Ecto neural progenitor cell (in vitro differentiated cells): ENCODE measurements around the gene CYBC1.

Source experiments
- DNase-seq: peaks from one replicate; pipeline ENCODE4 v3.0.0-alpha.2; 2018; ENCODE audit warnings: low spot score

Gene CYBC1

GRCh38 chr17:82450357-82451106 is at the start of gene CYBC1:
Gene CYBC1, minus strand, starts transcription at chr17:82450752. Its CDS starts 1,498 bp downstream, at chr17:82449254.
- peak; percentile 98 for DNase-seq

DNA sequence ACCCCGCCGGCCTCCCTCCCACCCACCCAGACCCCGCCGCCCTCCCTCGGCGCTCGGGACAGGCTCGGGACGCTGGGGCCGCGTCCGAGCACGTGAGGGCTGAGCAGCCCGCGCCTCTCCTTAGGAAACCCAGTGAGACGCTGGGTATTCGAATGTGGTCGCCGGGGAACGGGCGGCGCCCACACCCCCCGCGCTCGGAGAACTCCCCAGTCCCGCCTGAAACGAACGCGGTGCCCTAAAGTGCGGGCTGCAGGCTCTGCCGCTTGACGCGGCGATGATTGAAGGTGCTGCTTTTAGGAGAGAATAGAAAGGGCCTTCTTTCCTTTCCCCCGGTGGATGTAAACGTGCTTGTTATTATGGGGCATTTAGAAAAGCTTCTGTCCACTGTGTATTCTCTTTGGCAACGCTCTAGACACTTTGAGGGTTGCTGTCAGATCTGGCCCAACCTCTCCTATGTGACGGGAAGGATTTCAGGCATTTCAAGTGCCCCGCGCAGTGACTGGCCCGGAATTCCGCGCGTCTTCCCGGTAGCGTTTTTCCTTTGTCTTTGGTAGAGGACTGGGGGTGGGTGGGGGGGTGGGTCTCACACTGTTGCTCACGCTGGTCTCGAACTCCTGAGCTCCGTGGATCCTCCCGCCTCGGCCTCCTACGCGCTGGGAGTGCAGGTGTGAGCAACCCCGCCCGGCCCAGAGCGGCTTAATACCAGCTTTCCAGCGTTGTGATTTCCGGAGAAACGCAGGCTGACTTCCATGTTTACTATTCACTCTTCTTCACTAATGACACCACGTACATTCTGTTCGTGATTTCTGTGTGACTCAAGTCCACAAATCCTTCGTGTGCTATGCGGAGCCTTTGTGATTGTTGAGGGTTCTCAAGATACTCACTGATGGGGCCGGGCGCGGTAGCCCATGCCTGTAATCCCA is 47.2 kb upstream of the CYBC1 start:
- peak; percentile 69 for DNase-seq

DNA sequence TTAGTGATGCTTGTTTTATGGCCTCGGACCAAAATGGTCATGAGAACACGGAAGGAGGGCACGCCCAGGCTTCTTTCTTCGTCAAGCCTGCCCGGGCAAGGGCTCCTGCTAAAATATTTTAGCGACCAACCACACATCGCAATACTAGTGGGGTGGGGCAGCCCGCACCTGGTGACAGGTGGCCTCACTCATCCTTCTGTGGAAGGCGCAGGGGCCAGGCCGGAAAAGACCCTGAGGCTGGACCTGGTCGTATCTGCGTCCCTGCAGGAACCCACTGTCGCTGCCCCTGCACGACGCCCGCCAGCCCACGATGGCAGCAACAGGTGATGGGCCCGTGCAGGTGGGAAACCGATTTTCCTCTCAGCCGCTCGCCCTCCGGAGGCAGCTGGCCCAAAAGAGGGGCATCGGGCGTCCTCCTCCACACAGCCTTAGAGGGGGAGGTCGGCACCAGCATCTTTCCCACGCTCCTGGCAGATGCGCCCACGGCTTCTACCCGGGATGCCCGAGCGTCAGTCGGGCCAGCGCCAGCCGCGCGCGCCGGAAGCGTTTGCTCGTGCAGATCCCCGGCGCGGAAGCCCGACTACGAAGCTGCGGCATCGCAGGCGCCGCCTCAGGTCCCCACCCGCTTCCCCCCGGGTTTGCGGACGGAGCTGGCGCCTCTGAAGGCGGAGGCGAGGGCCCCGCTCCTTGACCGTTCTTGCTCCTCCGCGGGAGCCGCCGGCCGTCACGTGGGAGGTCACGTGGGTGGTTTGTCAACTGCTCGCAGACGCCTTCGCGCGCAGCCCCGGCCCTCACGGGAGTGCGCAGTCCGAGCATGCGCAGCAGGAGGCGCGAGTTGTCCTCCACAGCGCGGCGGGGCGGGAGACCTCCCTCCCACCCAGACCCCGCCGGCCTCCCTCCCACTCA is 46.2 kb upstream of the CYBC1 start:
- peak; percentile 98 for DNase-seq

- no peak for DNase-seq
Measured at GRCh38 chr17:82495844-82496528, 45.4 kb upstream of the CYBC1 start.

DNA sequence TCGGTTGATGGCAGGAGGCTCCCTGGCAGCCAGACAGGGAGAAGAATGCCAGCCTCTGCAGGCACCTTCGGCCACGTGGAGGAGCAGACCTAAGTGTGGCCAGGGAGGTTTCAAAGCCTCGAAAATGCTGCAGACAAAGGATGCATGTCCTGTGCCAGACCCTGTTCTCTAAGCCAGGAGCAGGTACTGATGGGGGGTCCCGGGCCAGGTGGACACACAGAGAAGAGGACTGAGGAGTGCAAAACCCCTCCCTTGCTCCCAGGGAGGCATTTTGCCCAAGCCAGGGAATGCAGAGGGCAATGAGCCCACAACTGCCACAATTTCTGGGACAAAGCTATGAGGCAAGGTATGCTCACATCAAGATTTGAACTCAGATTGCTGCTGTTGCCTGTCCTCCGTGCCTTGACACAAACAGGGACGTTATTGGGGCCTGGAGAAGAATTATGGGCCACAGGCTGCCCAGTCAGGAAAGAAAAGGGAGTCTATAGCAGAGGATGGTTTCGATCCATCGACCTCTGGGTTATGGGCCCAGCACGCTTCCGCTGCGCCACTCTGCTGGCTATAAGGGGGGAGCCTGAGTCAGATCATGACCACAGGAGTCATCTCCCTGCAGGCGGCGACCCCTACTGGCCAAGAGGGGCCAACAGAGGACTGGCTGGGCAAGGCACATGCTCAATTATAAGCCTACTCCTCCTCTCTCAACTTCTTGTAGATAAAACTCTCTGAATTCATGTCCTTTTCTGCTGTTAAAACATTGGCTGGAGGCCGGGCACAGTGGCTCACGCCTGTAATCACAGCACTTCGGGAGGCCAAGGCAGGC is 43.9 kb upstream of the CYBC1 start:
- DNase-seq = peak; percentile 99

GRCh38 chr17:82493226-82493781 is 42.8 kb upstream of the CYBC1 start:
- no peak for DNase-seq

- DNase-seq = no peak
Measured at GRCh38 chr17:82492643-82493225, 42.2 kb upstream of the CYBC1 start.

- no peak for DNase-seq
Measured at GRCh38 chr17:82491533-82491932, 41.0 kb upstream of the CYBC1 start.

DNA sequence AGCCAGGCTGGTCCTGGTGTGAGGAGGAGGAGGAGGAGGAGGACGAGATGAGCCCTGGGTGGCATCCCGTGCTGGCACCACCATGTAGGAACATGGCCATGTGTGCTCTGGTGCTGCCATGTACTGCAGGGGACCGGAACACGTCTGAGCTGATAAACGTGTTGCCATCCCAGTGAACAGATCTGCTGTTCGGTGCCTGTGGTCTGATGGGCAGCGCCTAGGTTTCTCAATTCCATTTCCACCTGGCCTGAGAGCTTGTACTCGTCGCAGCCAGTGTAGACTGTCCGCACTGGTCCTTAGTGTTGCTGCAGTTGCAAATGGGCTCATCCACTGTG is 40.6 kb upstream of the CYBC1 start:
- DNase-seq = no peak

DNA sequence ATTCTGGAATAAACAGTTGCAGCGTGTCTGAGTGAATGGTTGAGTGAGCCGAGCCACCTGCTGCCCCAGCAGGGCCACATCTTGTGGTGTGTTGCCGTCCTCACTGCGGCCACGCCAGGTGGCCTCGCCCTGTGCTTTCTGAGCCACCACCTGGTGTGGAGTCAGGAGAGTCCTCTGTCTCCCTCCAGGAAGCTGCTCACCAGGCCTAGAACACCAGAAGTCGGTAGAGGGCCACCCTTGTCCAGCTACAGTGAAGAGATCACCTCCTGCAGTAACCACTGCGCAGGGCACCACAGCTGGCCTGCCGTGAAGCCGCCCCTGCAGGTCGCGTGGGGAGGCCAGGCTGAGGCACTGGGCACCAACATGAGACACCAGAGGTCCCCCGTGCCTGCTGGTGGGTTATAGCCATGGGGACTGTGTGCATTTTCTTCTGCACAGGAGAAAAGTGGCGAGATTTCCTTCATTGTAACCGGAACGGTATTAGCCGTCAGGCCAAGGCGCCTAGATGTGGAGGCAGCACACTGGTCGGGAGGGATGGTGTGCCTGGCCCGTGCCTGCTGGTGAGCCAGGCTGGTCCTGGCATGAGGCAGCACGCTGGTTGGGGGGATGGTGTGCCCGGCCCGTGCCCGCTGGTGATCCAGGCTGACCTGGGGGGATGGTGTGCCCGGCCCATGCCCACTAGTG is 40.1 kb upstream of the CYBC1 start:
- DNase-seq = no peak

DNA sequence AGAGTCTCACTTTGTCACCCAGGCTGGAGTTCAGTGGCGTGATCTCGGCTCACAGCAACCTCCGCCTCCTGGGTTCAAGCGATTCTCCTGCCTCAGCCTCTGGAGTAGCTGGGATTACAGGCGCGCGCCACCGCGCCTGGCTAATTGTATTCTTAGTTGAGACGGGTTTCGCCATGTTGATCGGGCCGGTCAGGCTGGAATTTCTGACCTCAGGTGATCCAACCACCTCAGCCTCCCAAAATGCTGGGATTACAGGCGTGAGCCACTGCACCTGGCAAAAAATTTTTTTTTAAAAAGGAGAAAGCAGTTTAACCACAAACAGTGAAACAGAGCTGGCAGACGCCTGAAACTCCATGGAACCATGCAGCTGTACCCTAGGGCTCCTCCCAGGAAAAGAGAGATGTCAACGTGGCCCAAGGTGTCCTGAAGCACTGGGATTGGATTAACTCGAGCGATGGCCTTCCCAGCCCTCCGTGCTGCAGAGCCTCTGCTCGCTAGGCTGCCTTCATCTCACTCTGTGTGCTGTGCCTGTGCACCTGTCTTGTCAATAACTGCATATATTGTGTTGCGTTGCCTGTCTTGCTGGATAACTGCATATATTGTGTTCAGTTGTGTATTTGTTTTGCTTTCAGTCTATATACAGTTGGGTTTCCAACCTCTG is 39.4 kb upstream of the CYBC1 start:
- no peak for DNase-seq

DNA sequence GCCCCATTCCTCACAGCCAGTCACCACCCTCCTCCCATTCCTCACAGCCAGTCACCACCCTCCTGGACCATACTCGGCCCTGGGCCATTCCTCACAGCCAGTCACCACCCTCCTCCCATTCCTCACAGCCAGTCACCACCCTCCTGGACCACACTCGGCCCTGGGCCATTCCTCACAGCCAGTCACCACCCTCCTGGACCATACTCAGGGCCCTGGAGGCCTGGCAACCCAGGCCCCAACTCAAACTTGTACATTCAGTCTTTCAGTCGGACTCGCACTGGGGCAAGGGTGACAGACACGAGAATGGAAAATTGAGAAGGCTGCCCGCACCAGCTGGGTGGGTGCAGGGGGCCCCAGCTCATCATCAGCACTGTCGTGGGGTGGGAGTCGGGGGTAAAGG is 38.6 kb upstream of the CYBC1 start:
- DNase-seq = no peak

DNA sequence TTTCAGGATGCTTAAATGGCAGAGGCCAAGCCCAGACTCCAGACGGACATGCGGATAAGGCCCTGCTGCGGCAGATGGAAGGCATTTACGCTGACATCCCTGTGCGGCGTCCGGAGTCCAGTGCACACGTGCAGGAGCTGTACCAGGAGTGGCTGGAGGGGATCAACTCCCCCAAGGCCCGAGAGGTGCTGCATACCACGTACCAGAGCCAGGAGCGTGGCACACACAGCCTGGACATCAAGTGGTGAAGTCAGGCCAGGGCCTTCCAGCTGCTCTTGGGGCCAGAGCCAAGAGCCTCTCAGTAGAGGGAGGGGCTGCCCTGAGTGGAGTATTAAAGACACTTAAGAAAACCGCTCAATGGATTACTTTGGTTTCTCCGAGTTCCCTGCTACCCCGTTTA is 37.4 kb upstream of the CYBC1 start:
- no peak for DNase-seq

DNA sequence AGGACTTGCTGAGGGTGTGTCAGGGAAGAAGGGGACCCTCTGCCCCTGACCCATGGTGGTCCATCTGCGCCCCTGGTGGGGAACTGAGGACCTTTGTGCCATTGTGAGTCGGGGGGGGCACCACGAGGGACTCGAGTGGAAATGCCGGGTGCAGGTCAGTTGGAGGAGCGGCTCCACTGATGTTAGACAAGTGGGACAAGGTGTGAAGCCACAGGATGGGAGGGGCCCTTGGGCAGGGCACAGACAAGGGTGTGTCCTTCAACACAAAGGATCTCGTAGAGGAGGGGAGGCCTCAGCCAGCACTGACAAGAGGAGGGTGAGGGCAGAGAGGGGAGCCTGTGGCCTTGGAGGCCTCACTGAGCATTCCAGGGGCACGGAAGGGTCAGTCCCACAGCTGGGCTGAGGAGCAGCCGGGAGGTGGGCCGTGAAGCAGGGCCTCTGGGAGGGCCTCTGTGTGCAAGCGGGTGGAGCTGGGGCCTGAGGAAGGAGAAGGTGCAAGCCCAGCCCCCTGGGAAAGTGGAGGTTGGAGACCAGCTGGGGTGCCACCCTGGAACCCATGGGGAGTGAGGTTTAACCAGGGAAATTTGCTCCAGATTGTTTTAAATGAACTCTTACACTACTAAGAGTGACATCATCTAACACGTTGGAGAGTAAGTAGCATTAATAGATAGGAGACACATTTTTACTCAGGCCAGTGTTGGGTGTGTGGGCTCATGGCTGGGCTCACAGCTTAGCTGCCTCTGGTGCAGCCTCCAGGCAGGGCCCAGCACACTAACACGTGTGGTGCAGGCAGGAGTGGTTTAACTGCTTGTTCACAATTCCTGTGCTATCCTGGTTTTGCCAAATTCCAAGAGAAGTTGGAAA is 35.9 kb upstream of the CYBC1 start:
- DNase-seq = no peak

GRCh38 chr17:82483836-82484235 is 33.3 kb upstream of the CYBC1 start:
- no peak for DNase-seq

- DNase-seq = no peak
Measured at GRCh38 chr17:82483204-82483660, 32.7 kb upstream of the CYBC1 start.

- no peak for DNase-seq
Measured at GRCh38 chr17:82480318-82480717, 29.8 kb upstream of the CYBC1 start.

GRCh38 chr17:82479602-82480001 is 29.1 kb upstream of the CYBC1 start:
- DNase-seq = no peak
